B cell (primary cell): ENCODE data around the gene MAP7. TPM values are rescaled to one million over a fixed set of nuclear protein-coding genes. Genes with fewer than 3 reads are reported as not detected.

Experiments used
- ATAC-seq: fragments of 200-7000 bp; cut with Tn5 transposase; one replicate; pipeline ENCODE4 v1.10.0; 2021; ENCODE audit warnings: low read depth, mild to moderate bottlenecking, moderate number of reproducible peaks, moderate library complexity
- CTCF ChIA-PET: fragments of 350-600 bp; sonication (Branson Sonifier 250); formaldehyde crosslinking; loops from one replicate; lab custom pipeline; 2021; ENCODE audit warnings: antibody characterized with exemption, inconsistent platforms; lab: Charles Lee
- POLR2A ChIA-PET: fragments of 350-600 bp; sonication (Branson Sonifier 250); formaldehyde crosslinking; loops from one replicate; lab custom pipeline; 2021; ENCODE audit warnings: antibody characterized with exemption; lab: Charles Lee
- DNase-seq: peaks from one replicate; pipeline ENCODE4 v3.0.0; 2013
- H2AFZ ChIP-seq: 2 replicates; pipeline ENCODE4 v1.6.1; 2012; ENCODE audit warnings: mild to moderate bottlenecking, low read depth, low read length; ENCODE audit not compliant: insufficient read depth, poor library complexity, severe bottlenecking
- H3K27ac ChIP-seq, 2 donors: 1 replicate in 1 of 2; 2 replicates in 1 of 2; pipeline ENCODE4 v1.5.1; 2012 to 2013; ENCODE audit warnings: low read length in 2 of 2, mild to moderate bottlenecking in 2 of 2, moderate library complexity in 1 of 2
- H3K27me3 ChIP-seq, 4 experiments: fragments of 200-600 bp in 1 of 4; sonication (generic) in 1 of 4; replicated peaks in 1 of 4; 1 replicate in 2 of 4; 2 replicates in 2 of 4; pipeline versions ENCODE4 v1.6.1 to v1.7.0; 2013 to 2016; ENCODE audit warnings: low read length in 3 of 4, mild to moderate bottlenecking in 2 of 4, mixed read lengths in 1 of 4, moderate library complexity in 1 of 4; ENCODE audit not compliant: insufficient read depth in 4 of 4, control insufficient read depth in 3 of 4; ENCODE audit errors: control extremely low read depth in 1 of 4
- H3K36me3 ChIP-seq, 2 experiments: replicated peaks in 1 of 2; 1 replicate in 1 of 2; 2 replicates in 1 of 2; pipeline versions ENCODE4 v1.6.1 to v1.7.1; 2013; ENCODE audit warnings: low read length in 1 of 2; ENCODE audit not compliant: insufficient read depth in 2 of 2, control insufficient read depth in 1 of 2; ENCODE audit errors: control extremely low read depth in 1 of 2, extremely low read depth in 1 of 2
- H3K4me1 ChIP-seq, 2 donors: fragments of 200-600 bp in 1 of 2; sonication (generic) in 1 of 2; 1 replicate in 1 of 2; 2 replicates in 1 of 2; pipeline versions ENCODE4 v1.5.1 to v1.6.1; 2013 to 2017; ENCODE audit warnings: low read length in 2 of 2; ENCODE audit not compliant: control insufficient read depth in 2 of 2, insufficient read depth in 2 of 2
- H3K4me2 ChIP-seq: replicated peaks from 2 replicates; pipeline ENCODE3; 2012; ENCODE audit warnings: mild to moderate bottlenecking, low read depth, low read length; ENCODE audit not compliant: poor library complexity, severe bottlenecking
- H3K4me3 ChIP-seq, 5 experiments: fragments of 200-600 bp in 1 of 5; sonication (generic) in 1 of 5; 1 replicate in 3 of 5; 2 replicates in 2 of 5; pipeline versions ENCODE4 v1.5.1 to v1.7.0; 2011 to 2016; ENCODE audit warnings: low read length in 4 of 5, mild to moderate bottlenecking in 4 of 5, low read depth in 2 of 5, control low read depth in 1 of 5, moderate library complexity in 1 of 5; ENCODE audit not compliant: insufficient read depth in 1 of 5; ENCODE audit errors: control extremely low read depth in 1 of 5, extremely low read depth in 1 of 5
- H3K79me2 ChIP-seq: fragments of 200-600 bp; sonication (generic); one replicate; pipeline ENCODE4 v1.6.0; 2016; ENCODE audit warnings: low read length; ENCODE audit not compliant: control insufficient read depth, insufficient read depth
- H3K9ac ChIP-seq: fragments of 200-600 bp; sonication (generic); 2 replicates; pipeline ENCODE4 v1.6.1; 2017; ENCODE audit warnings: mild to moderate bottlenecking, low read length, moderate library complexity
- H3K9me3 ChIP-seq, 3 donors: one replicate each; pipeline versions ENCODE4 v1.6.1 to v1.7.1; 2013; ENCODE audit warnings: low read length in 2 of 3; ENCODE audit not compliant: control insufficient read depth in 2 of 3, insufficient read depth in 1 of 3; ENCODE audit errors: control extremely low read depth in 1 of 3
- H4K20me1 ChIP-seq: 2 replicates; pipeline ENCODE4 v1.6.0; 2012; ENCODE audit warnings: mild to moderate bottlenecking, low read length; ENCODE audit not compliant: insufficient read depth, control insufficient read depth, poor library complexity, severe bottlenecking
- H3K27ac Mint-ChIP-seq: one replicate; pipeline ENCODE4 v1.8.0; 2021; ENCODE audit warnings: mixed read lengths
- H3K27me3 Mint-ChIP-seq: one replicate; pipeline ENCODE4 v1.8.0; 2021; ENCODE audit warnings: mixed read lengths
- H3K4me1 Mint-ChIP-seq: one replicate; pipeline ENCODE4 v1.8.0; 2021; ENCODE audit warnings: mixed read lengths
- H3K4me3 Mint-ChIP-seq: one replicate; pipeline ENCODE4 v1.8.0; 2021; ENCODE audit warnings: mixed read lengths
- H3K9me3 Mint-ChIP-seq: one replicate; pipeline ENCODE4 v1.8.0; 2022; ENCODE audit warnings: mixed read lengths; ENCODE audit not compliant: insufficient read depth
- CTCF ChIP-seq: fragments of 200-600 bp; IDR thresholded peaks from one replicate; pipeline ENCODE4 v1.8.0; 2022; ENCODE audit warnings: antibody characterized with exemption, mild to moderate bottlenecking
- EZH2 ChIP-seq: IDR thresholded peaks from 2 replicates; pipeline ENCODE4 v1.6.1; 2012; ENCODE audit warnings: borderline replicate concordance, low read depth, mild to moderate bottlenecking, moderate library complexity, low read length; ENCODE audit not compliant: insufficient read depth, poor library complexity, severe bottlenecking
- WGBS: methylation state at CpG from one replicate; pipeline ENCODE4 v1.1.5; 2013; ENCODE audit warnings: missing lambda C conversion rate; ENCODE audit not compliant: insufficient coverage; 5-methylcytosine and 5-hydroxymethylcytosine counted together
- intact Hi-C: fragments of 100-400 bp; cut with micrococcal nuclease; formaldehyde crosslinking; loops from one replicate; pipeline ENCODE4 v1.10.0; 2022
- polyA plus RNA-seq: library from polyadenylated mRNA; depleted of rRNA; stranded (reverse); fragments of >200 nt; gene quantifications from 2 replicates; pipeline ENCODE4 v1.2.3, GENCODE V29; 2012
- total RNA-seq, 2 donors: library from RNA; stranded (reverse); fragments of 120-200 nt in 1 of 2; gene quantifications; 1 replicate in 1 of 2; 2 replicates in 1 of 2; pipeline versions ENCODE4 v1.2.3 to v1.2.4, GENCODE V29; 2013 to 2022

Gene MAP7
- total and polyA plus RNA-seq, 2 donors (not counting 1 experiment from before 2014, with no cell fraction given) = 0.34 to 0.64 TPM

DNA sequence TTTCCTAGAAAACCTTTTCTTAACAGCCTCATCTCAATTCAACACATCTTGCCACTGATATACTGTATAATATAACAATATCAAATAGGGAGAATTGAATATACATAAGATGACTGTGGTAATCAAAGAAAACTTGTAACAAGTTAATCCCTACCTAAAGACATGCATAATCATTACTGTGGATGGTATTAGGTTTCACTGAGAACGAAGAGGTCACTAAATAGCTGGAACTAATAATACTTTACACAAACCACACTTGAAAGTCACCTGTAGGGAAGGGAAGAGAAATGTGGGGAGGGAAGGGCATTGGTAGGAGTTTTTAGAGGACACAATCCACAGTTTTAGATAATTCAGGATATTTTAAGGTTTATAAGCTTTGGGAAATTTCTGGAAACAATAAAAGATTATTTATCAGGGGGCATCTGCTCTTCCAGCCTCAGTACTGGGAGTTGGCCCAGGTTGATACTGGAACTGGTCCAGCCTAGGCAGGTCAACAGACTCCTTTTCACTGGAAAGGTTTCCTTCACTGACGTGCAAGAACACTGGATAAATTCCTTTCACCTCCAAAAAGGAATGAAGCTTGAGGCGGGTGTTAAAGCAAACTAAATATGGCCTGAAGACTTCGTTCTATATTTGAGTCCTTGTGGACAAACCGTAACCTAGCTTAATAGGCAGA is 44.0 kb downstream of the MAP7 start:
- Histone ChIP-seq H3K9me3 (no peaks in the 10 kb centered on the region), H3K9ac (no peak overlapping the region), H4K20me1 (no peaks in the 10 kb centered on the region), H3K36me3 (no peaks in the 10 kb centered on the region), H3K27me3 (no peaks in the 10 kb centered on the region), H3K4me3 (no peak overlapping the region), H3K79me2 (no peaks in the 10 kb centered on the region), H3K27ac (no peak overlapping the region), H2AFZ (no peak overlapping the region), H3K4me1 (peaks cover 15 to 18% of the 10 kb centered on the region in 2 donors), H3K4me2 (no peak overlapping the region)
- ChIA-PET CTCF (no interaction called here), POLR2A (no interaction called here)
- Mint-ChIP-seq H3K9me3 (no peaks in the 10 kb centered on the region), H3K27me3 (peaks cover 4% of the 10 kb centered on the region), H3K4me3 (no peak overlapping the region), H3K27ac (no peak overlapping the region), H3K4me1 (peaks cover 16% of the 10 kb centered on the region)
- 77% methylated on average over 3 of the region's 5 CpGs for WGBS
- no peak for TF ChIP-seq CTCF
- TF ChIP-seq EZH2 = no peak
- DNase-seq = no peak
- intact Hi-C loops = no loop called here
- no peak for ATAC-seq

- no peak overlapping the region for H3K9ac ChIP-seq
- ChIA-PET CTCF (no interaction called here), POLR2A (no interaction called here)
- Mint-ChIP-seq H3K4me3 (no peak overlapping the region), H3K9me3 (no peaks in the 10 kb centered on the region), H3K4me1 (peaks cover 18% of the 10 kb centered on the region), H3K27ac (no peak overlapping the region), H3K27me3 (peaks cover 5% of the 10 kb centered on the region)
- no peak overlapping the region for H3K27ac ChIP-seq
- TF ChIP-seq EZH2 = no peak
- TF ChIP-seq CTCF = no peak
- no peaks in the 10 kb centered on the region for H3K79me2 ChIP-seq
- no peaks in the 10 kb centered on the region for H4K20me1 ChIP-seq
- H3K27me3 ChIP-seq = no peaks in the 10 kb centered on the region
- no peak for ATAC-seq
- intact Hi-C loops = no loop called here
- H3K4me3 ChIP-seq = no peak overlapping the region
- no peak overlapping the region for H3K4me2 ChIP-seq
- no peak overlapping the region for H2AFZ ChIP-seq
- no peaks in the 10 kb centered on the region for H3K36me3 ChIP-seq
- 7% methylated on average over 3 of the region's 6 CpGs for WGBS
- H3K4me1 ChIP-seq = peaks cover 15 to 18% of the 10 kb centered on the region in 2 donors
- no peak for DNase-seq
- H3K9me3 ChIP-seq = no peaks in the 10 kb centered on the region
These were observed 46.8 kb downstream of the MAP7 start for GRCh38 chr6:136503303-136504029.
